CD4-positive, alpha-beta memory T cell (primary cell): Measurements from ENCODE around the gene POMGNT1. TPM values are rescaled to one million over a fixed set of nuclear protein-coding genes. Genes with fewer than 3 reads are reported as not detected.
"Not testable (repeated sequence)": the region's sequence is repeated elsewhere in the genome, so short reads cannot be mapped to it uniquely, and the experiment has no call there.

Source experiments
- CTCF ChIA-PET: fragments of 350-600 bp; sonication (Branson Sonifier 250); formaldehyde crosslinking; loops from one replicate; lab custom pipeline; 2021; ENCODE audit warnings: inconsistent platforms; ENCODE audit not compliant: partially characterized antibody; lab: Charles Lee
- POLR2A ChIA-PET: fragments of 350-600 bp; sonication (Branson Sonifier 250); formaldehyde crosslinking; loops from one replicate; lab custom pipeline; 2021; ENCODE audit not compliant: partially characterized antibody; lab: Charles Lee
- DNase-seq, 5 donors: peaks; one replicate each; pipeline versions ENCODE4 v3.0.0 to v3.0.0-alpha.2; 2020 to 2022; ENCODE audit warnings: mixed read lengths in 1 of 5
- H3K27ac ChIP-seq: one replicate; pipeline ENCODE4 v1.7.0; 2013; ENCODE audit warnings: low read depth, low read length
- H3K27me3 ChIP-seq: 2 replicates; pipeline ENCODE4 v1.7.0; 2013; ENCODE audit warnings: mild to moderate bottlenecking, low read length, moderate library complexity; ENCODE audit not compliant: insufficient read depth
- H3K36me3 ChIP-seq: 2 replicates; pipeline ENCODE4 v1.7.0; 2013; ENCODE audit warnings: mild to moderate bottlenecking, low read length, moderate library complexity; ENCODE audit not compliant: insufficient read depth
- H3K4me1 ChIP-seq: 2 replicates; pipeline ENCODE4 v1.7.0; 2013; ENCODE audit warnings: mild to moderate bottlenecking, low read length, moderate library complexity; ENCODE audit not compliant: insufficient read depth
- H3K4me3 ChIP-seq, 2 donors: one replicate each; pipeline ENCODE4 v1.7.0; 2013; ENCODE audit warnings: low read length in 2 of 2, mild to moderate bottlenecking in 1 of 2
- H3K9me3 ChIP-seq, 2 donors: one replicate each; pipeline ENCODE4 v1.7.0; 2013; ENCODE audit warnings: low read length in 2 of 2, control low read depth in 1 of 2; ENCODE audit not compliant: control insufficient read depth in 1 of 2
- H3K27ac Mint-ChIP-seq, 7 donors: one replicate each; pipeline ENCODE4 v1.8.0; 2020 to 2021; ENCODE audit warnings: mixed read lengths in 7 of 7, mild to moderate bottlenecking in 6 of 7, inconsistent platforms in 3 of 7, moderate library complexity in 3 of 7
- H3K27me3 Mint-ChIP-seq, 2 donors: one replicate each; pipeline ENCODE4 v1.8.0; 2020 to 2021; ENCODE audit warnings: mixed read lengths in 2 of 2
- H3K36me3 Mint-ChIP-seq, 2 donors: one replicate each; pipeline ENCODE4 v1.8.0; 2020 to 2021; ENCODE audit warnings: mixed read lengths in 2 of 2, inconsistent platforms in 1 of 2, mild to moderate bottlenecking in 1 of 2
- H3K4me1 Mint-ChIP-seq, 4 donors: one replicate each; pipeline ENCODE4 v1.8.0; 2020 to 2021; ENCODE audit warnings: mixed read lengths in 4 of 4, mild to moderate bottlenecking in 1 of 4
- H3K4me3 Mint-ChIP-seq, 8 donors: one replicate each; pipeline ENCODE4 v1.8.0; 2020 to 2021; ENCODE audit warnings: mixed read lengths in 8 of 8, mild to moderate bottlenecking in 7 of 8, moderate library complexity in 6 of 8, inconsistent platforms in 3 of 8
- H3K9me3 Mint-ChIP-seq, 8 donors: one replicate each; pipeline ENCODE4 v1.8.0; 2020 to 2021; ENCODE audit warnings: mixed read lengths in 8 of 8, mild to moderate bottlenecking in 5 of 8, inconsistent platforms in 3 of 8, moderate library complexity in 1 of 8
- intact Hi-C: fragments of 100-400 bp; cut with micrococcal nuclease; formaldehyde crosslinking; loops from one replicate; pipeline ENCODE4 v1.15.1; 2023
- polyA plus RNA-seq, 2 donors: library from polyadenylated mRNA; unstranded; fragments of 300-500 nt; fragmentation: Illumina TruSeq; gene quantifications; one replicate each; pipeline ENCODE4 v1.2.3, GENCODE V29; 2021
- total RNA-seq, 2 experiments: library from RNA; stranded (reverse); gene quantifications; one replicate each; pipeline ENCODE4 v1.2.3, GENCODE V29; 2021

POMGNT1 gene
- total and polyA plus RNA-seq, 4 experiments from 2014 or later, result 31.7 to 41.4 (median 36.5) TPM

DNA sequence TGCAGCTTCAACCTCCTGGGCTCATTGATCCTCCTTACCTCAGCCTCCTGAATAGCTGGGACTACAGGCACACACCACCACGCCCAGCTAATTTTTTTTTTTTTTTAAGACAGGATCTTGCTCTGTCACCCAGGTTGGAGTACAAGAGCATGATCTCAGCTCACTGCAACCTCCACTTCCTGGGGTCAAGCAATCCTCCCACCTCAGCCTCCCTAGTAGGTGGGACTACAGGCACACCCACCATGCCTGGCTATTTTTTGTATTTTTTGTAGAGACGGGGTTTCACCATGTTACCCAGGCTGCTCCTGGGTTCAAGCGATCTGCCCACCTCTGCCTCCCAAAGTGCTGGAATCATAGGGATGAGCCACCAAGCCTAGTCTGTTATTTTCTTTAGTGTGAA is 45.6 kb upstream of the POMGNT1 start:
- H3K9me3 Mint-ChIP-seq, result not testable (repeated sequence)
- CTCF ChIA-PET, result interaction anchor here (1.2 to 5.2 kb wide), 3 partner anchors 9 to 104 kb away, joined by 3 to 60 read pairs (median 5); no protein-coding TSS in a partner anchor
- peaks cover 11 to 16% (median 14%) of the 10 kb centered on the region in 4 donors for H3K4me1 Mint-ChIP-seq

DNA sequence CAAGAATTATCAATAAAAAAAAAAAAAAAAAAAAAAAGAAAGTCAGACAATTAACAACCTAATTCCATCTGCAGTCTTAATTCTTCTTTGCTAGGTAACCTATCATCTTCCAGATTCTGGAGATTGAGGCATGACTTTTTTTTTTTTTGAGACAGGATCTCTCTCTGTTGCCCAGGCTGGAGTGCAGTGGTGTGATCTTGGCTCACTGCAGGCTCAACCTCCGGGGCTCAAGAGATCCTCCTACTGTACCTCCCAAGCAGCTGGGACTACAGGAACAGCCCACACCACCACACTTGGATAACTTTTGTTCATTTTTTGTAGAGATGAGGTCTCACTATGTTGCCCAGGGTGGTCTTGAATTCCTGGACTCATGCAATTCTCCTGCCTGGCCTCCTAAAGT is 44.7 kb upstream of the POMGNT1 start:
- H3K27ac ChIP-seq, result no peak overlapping the region
- H3K27ac Mint-ChIP-seq, result no peak overlapping the region
- no peak overlapping the region for H3K4me3 Mint-ChIP-seq
- H3K36me3 ChIP-seq, result no peaks in the 10 kb centered on the region
- peaks cover 2 to 3% of the 10 kb centered on the region in 2 donors for H3K27me3 Mint-ChIP-seq
- DNase-seq, result no peak
- CTCF ChIA-PET, result no interaction called here
- POLR2A ChIA-PET, result no interaction called here
- H3K9me3 ChIP-seq, result no peaks in the 10 kb centered on the region
- H3K4me1 Mint-ChIP-seq, result peaks cover 9 to 15% (median 10%) of the 10 kb centered on the region in 4 donors
- H3K9me3 Mint-ChIP-seq, result peaks cover 0 to 3% (median 0%) of the 10 kb centered on the region in 8 donors
- intact Hi-C loops, result no loop called here
- peaks cover 0 to 1% of the 10 kb centered on the region in 2 donors for H3K36me3 Mint-ChIP-seq
- no peak overlapping the region for H3K4me3 ChIP-seq
- no peaks in the 10 kb centered on the region for H3K27me3 ChIP-seq
- peaks cover 10% of the 10 kb centered on the region for H3K4me1 ChIP-seq

More for the DNA sequence above, 45.6 kb upstream of the POMGNT1 start:
- H3K36me3 Mint-ChIP-seq, H3K27ac ChIP-seq, H3K36me3 ChIP-seq, H3K4me3 Mint-ChIP-seq, H3K27me3 Mint-ChIP-seq, intact Hi-C loops, H3K27ac Mint-ChIP-seq, POLR2A ChIA-PET, H3K27me3 ChIP-seq, H3K9me3 ChIP-seq, DNase-seq, H3K4me3 ChIP-seq: not testable (repeated sequence)
- peaks cover 13% of the 10 kb centered on the region for H3K4me1 ChIP-seq

DNA sequence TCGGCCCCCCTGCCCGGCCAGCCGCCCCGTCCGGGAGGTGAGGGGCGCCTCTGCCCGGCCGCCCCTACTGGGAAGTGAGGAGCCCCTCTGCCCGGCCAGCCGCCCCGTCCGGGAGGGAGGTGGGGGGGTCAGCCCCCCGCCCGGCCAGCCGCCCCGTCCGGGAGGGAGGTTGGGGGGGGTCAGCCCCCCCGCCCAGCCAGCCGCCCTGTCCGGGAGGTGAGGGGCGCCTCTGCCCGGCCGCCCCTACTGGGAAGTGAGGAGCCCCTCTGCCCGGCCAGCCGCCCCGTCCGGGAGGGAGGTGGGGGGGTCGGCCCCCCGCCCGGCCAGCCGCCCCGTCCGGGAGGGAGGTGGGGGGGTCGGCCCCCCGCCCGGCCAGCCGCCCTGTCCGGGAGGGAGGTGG is 43.5 kb upstream of the POMGNT1 start:
- H3K4me1 ChIP-seq, DNase-seq, H3K27me3 Mint-ChIP-seq, H3K9me3 ChIP-seq, H3K4me3 Mint-ChIP-seq, H3K27me3 ChIP-seq, H3K36me3 ChIP-seq, intact Hi-C loops, H3K4me3 ChIP-seq, H3K27ac ChIP-seq, H3K27ac Mint-ChIP-seq, H3K9me3 Mint-ChIP-seq, H3K4me1 Mint-ChIP-seq, H3K36me3 Mint-ChIP-seq, POLR2A ChIA-PET, CTCF ChIA-PET: not testable (repeated sequence)

DNA sequence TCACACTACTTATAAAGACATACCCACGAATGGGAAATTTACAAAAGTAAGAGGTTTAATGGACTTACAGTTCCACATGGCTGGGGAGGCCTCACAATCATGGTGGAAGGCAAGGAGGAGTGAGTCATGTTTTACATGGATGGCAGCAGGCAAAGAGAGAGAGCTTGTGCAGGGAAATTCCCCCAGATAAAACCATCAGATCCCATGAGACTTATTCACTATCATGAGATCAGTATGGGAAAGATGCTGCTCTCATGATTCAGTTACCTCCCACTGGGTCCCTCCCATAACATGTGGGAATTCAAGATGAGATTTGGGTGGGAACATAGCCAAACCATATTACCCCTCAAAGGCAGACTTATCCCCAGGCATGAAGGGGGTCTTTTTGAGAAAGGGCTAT is 40.6 kb upstream of the POMGNT1 start:
- H3K36me3 Mint-ChIP-seq, POLR2A ChIA-PET, H3K27me3 ChIP-seq, H3K4me3 ChIP-seq, H3K27ac ChIP-seq, H3K9me3 ChIP-seq, H3K36me3 ChIP-seq, CTCF ChIA-PET, H3K4me3 Mint-ChIP-seq, H3K9me3 Mint-ChIP-seq, H3K4me1 ChIP-seq, intact Hi-C loops, H3K27ac Mint-ChIP-seq, H3K27me3 Mint-ChIP-seq, DNase-seq, H3K4me1 Mint-ChIP-seq: not testable (repeated sequence)

DNA sequence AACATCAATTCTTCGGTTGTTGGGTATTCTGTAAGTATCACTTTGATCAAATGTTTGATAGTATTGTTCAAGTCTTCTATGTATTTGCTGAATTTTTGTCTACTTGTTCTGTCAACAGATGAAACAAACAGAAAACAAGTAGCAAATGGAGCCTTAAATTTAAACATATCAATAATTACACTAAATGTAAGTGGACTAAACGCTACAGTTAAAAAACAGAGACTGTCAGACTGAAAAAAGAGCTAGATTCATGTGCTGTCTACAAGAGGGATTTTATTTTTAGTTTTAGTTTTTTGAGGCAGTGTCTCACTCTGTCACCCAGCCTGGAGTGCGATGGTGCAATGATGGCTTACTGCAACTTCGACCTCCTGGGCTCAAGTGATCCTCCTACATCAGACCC is 38.6 kb upstream of the POMGNT1 start:
- POLR2A ChIA-PET, result no interaction called here
- Mint-ChIP-seq H3K36me3 (no peaks in the 10 kb centered on the region), H3K9me3 (peaks cover 0 to 7% (median 3%) of the 10 kb centered on the region in 8 donors), H3K4me1 (no peaks in the 10 kb centered on the region), H3K27me3 (peaks cover 2 to 3% of the 10 kb centered on the region in 2 donors), H3K27ac (no peak overlapping the region), H3K4me3 (no peak overlapping the region)
- intact Hi-C loops, result no loop called here
- H3K27me3 ChIP-seq, result no peaks in the 10 kb centered on the region
- no peaks in the 10 kb centered on the region for H3K4me1 ChIP-seq
- H3K9me3 ChIP-seq, result no peaks in the 10 kb centered on the region
- no peak overlapping the region for H3K4me3 ChIP-seq
- CTCF ChIA-PET, result no interaction called here
- no peak for DNase-seq
- no peaks in the 10 kb centered on the region for H3K36me3 ChIP-seq
- H3K27ac ChIP-seq, result no peak overlapping the region

DNA sequence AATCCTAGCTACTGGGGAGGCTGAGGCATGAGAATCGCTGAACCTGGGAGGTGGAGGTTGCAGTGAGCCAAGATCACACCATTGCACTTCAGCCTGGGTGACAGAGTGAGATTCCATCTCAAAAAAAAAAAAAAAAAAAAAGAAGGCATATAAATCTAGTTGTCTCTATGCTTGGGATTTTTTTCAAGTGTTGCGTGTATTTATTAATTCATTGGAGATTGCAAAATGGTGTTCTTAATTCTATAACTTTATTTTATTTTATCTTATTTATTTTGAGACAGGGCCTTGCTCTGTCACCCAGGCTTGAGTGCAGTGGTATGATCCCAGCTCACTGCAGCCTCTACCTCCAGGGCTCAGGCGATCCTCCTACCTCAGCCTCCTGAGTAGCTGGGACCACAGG is 33.0 kb upstream of the POMGNT1 start:
- H3K4me1 Mint-ChIP-seq, H3K27ac ChIP-seq, H3K9me3 ChIP-seq, H3K27me3 Mint-ChIP-seq, H3K36me3 Mint-ChIP-seq, H3K27ac Mint-ChIP-seq, H3K36me3 ChIP-seq, H3K4me3 Mint-ChIP-seq, H3K4me3 ChIP-seq, intact Hi-C loops, H3K4me1 ChIP-seq, POLR2A ChIA-PET, H3K9me3 Mint-ChIP-seq, H3K27me3 ChIP-seq, DNase-seq: not testable (repeated sequence)
- CTCF ChIA-PET, result interaction anchor here (0.6 to 4.6 kb wide), 2 partner anchors 7 to 13 kb away, joined by 3 to 25 read pairs; no protein-coding TSS in a partner anchor

DNA sequence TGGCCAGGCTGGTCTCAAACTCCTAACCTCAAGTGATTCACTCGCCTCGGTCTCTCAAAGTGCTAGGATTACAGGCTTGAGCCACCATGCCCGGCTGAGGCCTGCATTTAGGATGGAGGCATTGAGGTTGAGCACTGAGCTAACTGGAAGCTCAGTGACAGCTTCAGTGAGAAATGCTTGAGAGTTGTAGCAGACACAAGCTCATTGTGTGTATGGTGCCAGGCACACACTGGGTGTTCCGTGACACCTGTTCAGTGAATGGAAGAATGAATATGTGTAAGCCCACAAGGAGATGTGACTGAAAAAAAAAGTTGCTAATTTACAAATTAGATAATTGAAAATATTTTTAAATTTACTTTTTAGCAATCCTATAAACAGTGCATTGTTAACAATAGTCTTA is 26.7 kb upstream of the POMGNT1 start:
- Mint-ChIP-seq H3K4me1 (peaks cover 0 to 5% (median 4%) of the 10 kb centered on the region in 4 donors), H3K4me3 (no peak overlapping the region), H3K27ac (no peak overlapping the region), H3K9me3 (no peaks in the 10 kb centered on the region), H3K36me3 (no peaks in the 10 kb centered on the region), H3K27me3 (no peaks in the 10 kb centered on the region)
- Histone ChIP-seq H3K36me3 (no peaks in the 10 kb centered on the region), H3K27me3 (no peaks in the 10 kb centered on the region), H3K4me1 (no peaks in the 10 kb centered on the region), H3K9me3 (no peaks in the 10 kb centered on the region), H3K4me3 (no peak overlapping the region), H3K27ac (no peak overlapping the region)
- CTCF ChIA-PET, result interaction anchor here (0.7 to 3.4 kb wide), 7 partner anchors 21 to 188 kb away, joined by 3 to 34 read pairs (median 14); partner anchors contain the start of gene POMGNT1
- intact Hi-C loops, result no loop called here
- POLR2A ChIA-PET, result no interaction called here
- DNase-seq, result no peak
